ENCODE data around the gene SPATA16.
"Not testable (repeated sequence)": the region's sequence is repeated elsewhere in the genome, so short reads cannot be mapped to it uniquely, and the experiment has no call there.

SPATA16 gene, protein sequence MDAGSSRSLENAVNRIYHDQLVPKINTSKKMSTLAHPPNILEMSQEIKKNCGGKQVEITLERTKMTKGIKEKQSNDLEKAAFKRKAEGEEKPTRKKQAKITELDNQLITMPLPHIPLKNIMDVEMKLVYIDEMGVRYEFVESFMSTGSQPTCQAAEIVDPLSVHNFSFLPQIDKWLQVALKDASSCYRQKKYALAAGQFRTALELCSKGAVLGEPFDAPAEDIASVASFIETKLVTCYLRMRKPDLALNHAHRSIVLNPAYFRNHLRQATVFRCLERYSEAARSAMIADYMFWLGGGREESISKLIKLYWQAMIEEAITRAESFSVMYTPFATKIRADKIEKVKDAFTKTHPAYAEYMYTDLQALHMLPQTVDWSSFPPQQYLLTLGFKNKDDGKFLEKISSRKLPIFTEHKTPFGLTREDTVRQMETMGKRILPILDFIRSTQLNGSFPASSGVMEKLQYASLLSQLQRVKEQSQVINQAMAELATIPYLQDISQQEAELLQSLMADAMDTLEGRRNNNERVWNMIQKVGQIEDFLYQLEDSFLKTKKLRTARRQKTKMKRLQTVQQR

DNA sequence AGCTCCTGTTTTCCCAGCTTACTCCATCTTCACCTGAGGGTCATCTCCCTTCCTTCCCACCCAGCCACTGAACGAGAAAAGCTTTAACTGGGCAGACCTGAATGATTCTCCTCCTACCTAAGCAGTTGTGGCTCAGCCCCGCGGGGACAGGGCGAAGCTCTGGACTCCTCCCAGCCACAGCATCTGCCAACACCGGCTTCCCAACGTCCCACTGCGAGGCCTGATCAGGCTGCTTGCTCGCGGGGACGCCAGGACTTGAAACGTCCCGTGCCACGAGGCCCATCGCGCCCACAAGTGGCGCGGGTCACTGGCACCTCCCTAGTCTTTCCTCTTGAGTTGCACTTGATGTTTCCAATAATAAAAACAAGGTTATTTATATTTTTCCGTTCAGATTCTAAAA, at the start of gene SPATA16:
Gene SPATA16 (minus strand): TSS at position 250 of the 400 bp plus-strand sequence. CDS start 23,504 bp downstream, outside the sequence.
- no peak for DNase-seq

DNA sequence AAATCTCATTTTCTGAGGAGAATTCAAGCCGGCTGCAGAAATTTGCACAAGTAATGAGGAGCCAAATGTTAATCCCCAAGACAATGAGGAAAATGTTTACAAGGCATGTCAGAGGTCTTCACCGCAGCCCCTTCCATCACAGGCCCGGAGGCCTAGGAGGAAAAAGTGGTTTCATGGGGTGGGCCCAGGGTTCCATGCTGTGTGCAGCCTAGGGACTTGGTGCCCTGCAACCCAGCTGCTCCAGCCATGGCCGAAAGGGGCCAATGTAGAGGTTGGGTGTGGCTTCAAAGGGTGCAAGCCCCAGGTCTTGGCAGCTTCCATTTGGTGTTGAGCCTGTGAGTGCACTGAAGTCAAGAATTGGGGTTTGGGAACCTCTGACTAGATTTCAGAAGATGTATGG, 42.0 kb upstream of the SPATA16 start:
- not testable (repeated sequence) for DNase-seq

DNA sequence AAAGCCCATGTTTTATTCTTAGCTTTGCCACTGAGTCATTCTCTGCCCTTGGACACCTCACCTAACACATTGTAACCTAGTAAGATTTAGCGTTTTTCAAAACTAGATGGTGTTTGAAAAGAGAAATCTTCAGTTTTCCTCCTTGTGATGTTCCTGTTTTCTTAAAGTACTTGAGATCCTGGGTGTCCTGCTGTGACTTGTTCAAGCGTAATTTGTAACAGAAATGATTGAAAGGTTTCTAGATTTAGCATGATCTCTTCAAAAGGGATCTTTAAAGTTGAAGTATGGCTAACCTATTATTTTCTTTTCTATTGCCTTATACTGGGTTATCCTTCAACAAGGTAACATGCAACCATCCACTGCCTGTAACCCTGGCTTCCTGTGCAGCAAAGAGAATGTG, 32.6 kb upstream of the SPATA16 start:
- DNase-seq: no peak

DNA sequence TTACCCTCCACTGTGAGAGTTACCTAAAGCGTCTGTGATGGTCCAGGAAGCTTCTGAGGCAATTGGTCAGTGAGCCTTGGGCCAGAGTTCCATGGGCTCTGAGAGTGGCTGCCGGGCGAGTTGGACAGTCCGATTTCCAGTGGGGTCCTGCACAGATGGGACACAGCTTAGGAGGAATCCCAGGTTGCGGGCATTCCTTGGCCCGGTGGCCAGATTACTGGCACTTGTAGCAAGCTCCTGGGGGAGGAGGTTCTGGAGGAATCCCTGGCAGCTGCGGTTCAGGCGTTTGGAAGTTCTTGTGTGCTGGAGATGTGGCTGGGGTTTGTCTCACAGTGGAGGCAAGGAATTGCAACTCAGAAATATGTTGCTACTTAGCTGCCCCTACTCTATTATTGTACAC, 18.1 kb upstream of the SPATA16 start:
- DNase-seq: not testable (repeated sequence)

DNA sequence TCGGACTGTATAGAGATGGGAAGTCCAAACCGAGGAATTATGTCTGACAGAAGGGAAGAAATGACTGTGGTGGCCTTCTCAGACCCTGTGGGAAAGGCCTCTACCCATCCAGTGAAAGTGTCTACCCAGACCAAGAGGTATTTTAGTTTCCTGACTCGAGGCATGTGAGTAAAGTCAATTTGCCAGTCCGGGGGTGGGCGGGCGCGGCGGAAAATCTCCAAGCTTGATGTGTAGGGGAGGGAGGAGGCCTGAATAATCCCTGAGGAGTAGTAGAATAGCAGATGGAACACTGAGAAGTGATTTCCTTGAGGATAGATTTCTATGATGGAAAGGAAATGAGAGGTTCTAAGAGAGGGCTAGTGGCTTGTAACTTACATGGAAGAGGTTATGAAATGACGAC, 15.5 kb upstream of the SPATA16 start:
- DNase-seq: not testable (repeated sequence)

DNA sequence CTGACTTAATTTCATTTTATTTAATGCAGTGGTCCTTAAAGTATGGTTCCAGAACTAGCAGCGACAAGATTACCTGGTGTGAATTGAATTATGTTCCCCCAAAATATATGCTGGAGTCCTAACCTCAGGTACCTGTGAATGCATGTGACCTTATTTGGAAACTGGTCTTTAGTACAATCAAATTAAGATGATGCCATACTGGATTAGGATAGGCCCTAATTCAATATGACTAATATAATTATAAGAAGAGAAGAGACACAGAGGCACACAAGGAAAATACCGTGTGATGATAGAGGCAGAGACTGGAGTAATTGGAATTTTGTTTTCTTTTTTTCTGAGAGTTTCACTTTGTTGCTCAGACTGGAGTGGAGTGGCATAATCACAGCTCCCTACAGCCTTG, 12.6 kb upstream of the SPATA16 start:
- no peak for DNase-seq

DNA sequence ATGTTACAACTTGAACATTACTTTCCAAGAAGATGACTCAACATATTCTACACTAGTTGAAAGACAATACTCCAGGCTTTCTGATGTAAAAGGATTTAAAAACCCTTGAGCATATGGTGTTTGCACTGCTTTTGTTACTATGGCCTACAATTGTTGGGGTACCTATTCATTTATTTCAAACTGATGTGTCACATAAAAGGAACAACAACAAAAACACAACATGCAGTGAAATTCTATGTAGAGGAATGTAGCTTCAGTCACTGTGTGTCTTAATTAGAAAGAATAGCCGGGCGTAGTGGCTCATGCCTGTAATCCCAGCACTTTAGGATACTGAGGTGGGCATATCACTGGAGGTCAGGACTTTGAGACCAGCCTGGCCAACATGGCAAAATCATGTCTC, 1.6 kb downstream of the SPATA16 start:
- no peak for DNase-seq

DNA sequence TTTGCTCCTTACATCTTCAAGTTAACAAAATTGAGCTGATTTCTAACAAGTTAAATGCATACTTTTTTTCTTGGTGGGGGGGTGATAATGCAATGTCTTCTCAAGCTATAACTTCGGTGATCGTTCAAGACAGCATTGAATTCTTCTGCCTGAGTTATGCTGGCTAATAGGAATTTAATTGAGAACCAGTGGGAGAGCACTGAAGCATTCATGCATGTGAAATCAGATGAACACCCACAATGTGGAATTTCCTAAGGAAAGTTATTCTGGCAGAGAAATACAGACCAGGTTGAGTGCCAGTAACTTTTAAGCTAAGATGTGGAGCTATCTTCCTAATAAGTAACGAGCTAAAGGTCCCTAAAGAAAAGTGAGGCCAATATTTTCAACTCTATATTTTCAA, 3.0 kb downstream of the SPATA16 start:
- no peak for DNase-seq

DNA sequence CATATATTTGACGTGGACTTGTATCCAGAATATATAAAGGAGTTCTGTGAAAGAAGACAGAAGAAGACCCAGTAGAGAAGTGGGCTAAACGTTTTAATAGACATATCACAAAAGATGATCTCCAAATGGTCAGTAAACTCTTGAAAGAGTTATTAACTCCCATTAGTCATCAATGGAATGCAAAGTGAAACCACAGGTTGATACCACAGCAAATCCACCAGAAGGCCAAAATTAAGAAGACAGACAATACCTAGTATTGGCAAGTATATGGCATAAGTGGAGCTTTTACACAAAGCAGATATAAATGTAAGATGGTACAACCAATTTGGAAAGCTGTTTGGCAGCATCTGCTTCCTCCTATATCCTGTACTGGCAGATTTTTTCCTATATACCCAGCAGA, 6.0 kb downstream of the SPATA16 start:
- DNase-seq: no peak

DNA sequence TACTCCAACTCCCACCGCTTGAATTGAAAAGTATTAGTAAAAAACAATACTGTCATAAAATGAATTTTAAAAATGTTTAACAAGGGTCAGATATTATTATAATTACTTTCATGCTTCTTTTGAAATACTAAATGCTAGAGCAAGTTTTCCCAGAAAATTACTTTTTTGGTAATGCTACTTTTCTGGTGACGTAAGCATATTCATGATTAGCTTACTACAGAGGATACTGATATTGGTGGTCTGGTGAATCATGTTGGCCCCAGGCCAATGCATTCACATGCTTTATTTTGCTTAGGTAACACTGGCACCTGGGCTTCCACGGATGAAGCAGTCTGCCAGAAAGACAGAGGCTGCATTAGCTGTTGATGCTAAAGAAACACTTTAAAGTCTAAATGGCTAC, 12.4 kb downstream of the SPATA16 start:
- DNase-seq: no peak

DNA sequence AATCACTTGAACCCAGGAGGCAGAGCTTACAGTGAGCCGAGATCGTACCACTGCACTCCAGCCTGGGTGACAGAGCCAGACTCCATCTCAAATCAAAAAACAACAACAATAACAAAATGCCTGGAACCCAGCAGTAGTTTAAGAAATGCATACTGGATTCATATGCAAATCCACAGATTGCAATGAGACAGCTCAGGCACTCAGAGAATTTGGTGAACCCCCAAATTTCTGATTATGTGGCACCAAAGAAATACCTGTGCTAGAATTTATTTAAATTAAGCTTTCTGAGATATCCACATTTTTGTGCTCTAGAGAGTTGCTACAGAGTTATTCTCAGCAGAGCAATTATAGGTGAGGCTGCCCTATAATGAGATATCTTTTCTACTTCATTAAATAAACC, 29.7 kb downstream of the SPATA16 start:
- no peak for DNase-seq

DNA sequence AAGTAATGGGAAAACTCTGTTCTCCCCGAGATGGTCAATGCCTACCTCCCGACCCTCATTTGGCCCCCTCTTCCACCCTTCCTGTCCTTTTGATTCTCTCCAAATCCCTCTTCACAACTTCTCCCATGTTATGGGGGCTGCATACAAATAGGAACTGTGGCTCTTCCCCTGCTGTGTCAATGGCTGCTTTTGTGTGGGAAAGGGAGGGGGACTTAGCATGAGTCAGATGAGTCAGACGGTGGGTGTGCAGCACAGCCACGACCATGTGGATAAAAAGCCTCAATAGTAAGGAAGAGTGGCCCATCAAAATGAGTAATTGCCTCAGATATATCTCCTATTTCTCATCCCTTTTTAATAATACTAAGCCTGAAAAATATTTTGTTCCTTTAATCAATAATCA, 31.9 kb downstream of the SPATA16 start:
- DNase-seq: no peak

DNA sequence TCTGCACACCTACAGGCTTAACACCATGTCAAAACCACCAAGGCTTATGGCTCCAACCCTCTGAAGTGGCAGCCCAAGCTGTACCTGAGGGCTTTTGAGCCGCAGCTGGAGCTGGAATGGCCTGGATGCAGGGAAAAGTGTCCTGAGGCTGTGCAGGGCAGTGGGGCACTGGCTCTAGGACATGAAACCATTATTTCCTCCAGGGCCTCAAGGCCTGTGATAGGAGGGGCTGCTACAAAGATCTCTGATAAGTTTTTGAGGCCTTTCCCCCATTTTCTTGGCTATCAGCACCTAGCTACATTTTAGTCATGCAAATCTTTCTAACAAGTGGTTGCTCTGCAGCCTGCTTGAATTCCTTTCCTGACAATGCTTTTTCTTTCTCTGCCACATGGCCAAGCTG, 37.6 kb downstream of the SPATA16 start:
- no peak for DNase-seq

DNA sequence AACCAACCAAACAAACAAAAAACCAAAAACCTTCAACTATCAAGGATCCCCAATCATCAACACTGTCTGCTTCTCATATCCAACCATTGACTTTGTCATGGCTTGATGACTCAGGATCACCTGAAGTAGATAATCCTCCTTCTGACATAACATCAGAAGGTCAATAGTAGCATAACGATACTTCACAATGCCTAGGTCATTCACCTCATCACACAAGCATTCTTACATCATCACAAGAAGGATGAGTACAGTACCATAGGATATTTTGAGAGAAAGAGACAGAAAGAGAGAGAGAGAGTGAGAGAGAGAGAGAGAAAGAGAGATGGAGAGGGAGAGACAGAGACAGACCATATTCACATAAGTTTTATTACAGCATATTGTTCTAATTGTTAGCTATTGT, 42.1 kb downstream of the SPATA16 start:
- no peak for DNase-seq

DNA sequence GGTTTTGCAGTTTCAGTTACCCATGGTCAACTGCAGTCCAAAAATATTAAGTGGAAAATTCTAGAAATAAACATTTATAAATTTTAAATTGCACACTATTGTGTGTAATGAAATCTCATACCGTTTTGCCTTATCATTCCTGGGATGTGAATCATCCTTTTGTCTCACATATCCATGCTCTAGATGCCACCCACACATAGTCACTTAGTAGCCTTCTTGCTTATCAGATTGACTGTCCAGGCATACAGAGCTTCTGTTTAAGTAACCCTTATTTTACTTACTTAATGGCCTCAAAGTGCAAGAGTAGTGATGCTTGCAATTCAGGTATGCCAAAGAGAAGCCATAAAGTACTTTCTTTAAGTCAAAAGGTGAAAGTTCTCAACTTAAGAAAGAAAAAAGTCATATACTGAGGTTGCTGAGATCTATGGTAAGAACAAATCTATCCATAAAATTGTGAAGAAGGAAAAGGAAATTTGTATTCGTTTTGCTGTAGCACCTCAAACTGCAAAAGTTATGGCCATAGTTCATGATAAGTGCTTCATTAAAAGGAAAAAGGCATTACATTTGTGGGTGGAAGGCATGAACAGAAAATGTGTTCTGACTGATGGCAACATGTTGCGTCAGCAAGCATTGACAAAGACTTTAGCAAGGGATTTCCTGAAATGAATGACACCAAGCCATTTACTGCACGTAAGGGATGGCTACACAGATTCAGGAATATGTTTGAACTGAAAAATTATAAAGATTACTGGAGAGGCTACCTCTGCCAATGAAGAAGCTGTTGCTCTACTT, 43.8 kb downstream of the SPATA16 start:
- no peak for DNase-seq

DNA sequence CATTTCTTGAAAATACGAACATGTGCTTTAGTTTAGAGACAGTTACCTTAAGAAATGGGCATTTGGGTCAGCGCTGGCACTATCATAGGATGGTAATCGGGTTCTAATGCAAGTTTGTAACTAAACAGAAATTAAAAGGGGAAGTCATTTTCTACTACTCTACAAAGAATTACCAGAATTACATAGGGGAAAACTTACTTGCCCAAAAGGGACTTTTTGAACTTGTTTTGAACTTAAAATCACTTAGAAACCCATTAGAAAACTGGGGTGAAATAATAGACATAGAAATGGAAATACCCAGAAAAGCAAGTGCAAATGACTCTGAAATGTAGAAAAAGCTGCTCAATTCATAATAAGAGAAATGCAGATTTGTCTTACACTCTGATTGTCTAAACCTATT, 44.9 kb downstream of the SPATA16 start:
- DNase-seq: no peak

DNA sequence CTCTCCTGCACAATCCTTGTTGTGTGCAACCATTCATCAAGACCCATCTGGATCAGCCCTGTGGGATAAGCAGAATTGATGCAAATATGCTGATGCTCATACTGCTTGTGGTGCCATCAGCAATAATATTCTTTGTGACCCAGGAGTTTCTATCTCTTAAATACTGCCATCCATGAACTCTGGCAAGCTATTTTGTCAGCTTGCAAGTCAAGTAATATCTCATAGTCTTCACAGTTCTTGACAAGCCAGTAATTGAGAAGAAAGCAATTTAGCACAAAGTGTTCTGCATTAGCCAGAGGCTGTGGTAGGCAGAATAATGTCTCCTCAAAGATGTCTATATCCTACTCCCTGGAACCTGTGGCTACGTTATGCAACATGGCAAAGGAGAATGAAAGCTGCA, 49.0 kb downstream of the SPATA16 start:
- no peak for DNase-seq

DNA sequence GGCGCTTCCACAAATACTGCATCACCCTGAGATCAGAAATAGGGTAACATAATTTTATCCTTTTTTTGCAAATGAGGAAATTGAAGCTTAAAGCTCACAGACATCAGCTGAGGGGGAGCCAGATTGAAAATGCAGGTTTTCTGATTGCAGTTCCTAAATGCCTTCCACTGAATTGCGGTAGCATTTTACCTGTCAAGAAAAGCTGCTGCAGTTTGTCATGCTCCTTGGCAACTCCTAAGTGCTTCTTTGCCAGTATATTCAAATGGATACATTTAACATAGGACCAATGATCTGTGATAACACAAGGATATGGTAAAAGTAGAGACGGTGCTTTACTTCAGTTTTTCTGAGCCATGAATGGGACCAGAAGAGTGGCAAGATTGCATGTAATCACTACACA, 50.5 kb downstream of the SPATA16 start:
- no peak for DNase-seq

DNA sequence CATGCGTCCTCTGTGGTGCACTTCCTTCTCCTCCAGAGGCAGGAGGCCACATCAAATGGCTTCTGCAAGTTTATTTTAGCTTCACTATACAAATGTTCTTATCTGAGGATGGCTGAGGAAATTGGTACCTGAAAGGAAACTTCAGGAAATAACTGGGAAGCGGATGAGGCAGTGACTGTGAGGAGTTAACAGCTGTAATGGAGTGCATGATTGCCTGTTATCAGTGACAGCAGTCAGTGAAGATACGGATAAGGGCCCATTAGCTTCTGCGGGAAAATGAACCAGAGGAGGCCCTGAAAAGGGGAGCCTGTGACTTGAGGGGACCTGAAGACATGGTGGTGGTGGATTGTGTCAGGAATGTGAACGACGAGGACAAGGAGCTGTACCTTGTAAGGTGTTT, 51.8 kb downstream of the SPATA16 start:
- DNase-seq: no peak

DNA sequence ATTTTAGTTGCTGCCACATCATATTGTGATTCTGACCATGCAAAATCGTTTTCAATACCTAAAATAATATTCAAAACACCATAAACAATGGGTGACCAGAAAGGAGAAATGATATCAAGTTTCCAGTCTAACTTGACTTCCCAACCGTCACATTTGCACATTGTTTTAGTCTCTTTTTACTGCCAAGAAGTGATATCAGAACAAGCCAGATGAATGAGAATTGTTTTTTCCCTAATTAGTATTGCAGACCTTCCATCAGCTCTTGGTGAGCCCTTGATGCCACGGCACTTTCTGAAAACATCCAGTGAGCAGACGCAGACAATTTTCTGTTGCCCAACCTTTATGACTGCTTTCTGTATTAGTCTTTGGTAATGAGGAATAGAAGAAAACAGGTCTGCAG, 62.5 kb downstream of the SPATA16 start:
- no peak for DNase-seq

DNA sequence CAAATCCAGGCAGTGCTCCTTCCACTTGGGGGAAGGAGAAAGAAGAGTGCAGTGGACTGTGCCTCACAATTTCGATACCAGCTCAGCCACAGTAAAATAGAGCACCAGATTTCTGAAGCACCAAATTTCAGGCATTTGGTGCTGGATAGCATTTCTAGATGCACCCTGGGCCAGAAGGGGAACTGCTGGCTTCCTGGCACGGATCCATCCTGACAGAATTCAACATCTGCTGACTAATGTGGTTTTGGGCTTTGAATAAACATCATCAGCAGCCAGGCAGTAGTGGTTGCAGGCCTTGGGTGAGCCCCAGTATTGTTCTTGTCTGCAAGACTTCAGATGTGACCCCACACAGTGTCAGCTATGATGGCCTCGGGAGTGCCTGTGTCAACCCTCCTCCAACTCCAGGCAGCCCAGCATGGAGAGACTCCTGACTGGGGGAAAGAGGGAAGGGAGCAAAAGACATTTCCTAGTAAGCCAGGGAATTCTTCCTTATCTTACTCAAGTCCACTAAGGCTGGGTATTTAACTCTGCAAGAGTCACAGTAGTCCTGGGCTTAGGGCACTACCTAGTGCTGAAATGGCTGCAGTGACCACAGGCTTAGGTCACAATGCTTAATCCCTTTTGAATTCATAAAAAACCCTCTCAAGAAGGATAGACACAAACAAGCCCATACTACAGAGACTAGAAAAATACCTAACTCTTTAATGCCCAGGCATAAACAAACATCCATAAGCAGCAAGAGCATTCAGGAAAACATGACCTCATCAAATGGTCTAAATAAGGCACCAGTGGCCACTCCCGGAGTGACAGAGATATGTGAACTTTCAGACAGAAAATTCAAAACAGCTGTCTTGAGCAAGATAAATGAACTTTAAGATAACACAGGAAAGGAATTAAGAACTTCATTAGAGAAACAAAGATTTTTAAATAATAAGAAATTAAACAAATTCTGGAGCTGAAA, 74.7 kb downstream of the SPATA16 start:
- no peak for DNase-seq

DNA sequence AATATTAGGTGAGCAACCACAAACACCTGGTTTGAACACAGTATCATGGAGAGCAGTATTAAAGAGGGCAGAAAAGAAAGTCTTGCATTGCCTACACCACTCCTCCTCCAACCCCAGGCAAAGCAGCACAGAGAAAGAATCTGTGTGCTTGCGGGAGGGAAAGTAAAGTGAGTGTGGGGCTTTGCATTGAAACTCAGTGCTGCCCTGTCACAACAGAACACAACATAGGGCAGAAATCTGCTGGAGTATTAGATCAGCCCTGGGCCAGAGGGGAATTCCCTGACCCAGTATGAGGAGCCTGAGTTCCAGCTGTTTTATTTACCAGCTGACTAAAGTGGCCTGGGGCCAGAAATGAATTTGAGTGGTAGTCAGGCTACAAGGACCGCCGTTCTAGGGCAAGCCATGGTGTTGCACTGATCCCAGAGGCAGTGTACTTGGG, 75.5 kb downstream of the SPATA16 start:
- no peak for DNase-seq

DNA sequence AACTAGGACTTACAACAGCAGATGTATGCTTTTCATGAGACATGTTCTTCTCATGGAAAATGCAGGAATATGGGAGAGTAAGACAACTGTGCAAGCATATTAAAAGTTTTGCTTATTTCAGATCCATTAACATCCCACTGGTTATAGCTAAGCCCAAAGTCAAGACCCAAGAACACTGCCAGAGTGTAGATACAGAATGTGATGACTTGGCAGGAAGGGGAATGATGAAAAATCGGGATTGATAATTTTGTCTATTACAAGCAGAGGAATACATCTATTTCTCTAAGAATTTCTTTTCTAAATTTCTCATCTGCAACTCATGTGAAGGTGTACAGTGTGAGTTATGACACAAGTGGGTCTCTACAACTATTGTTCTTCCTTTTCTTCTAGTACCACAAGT, 76.4 kb downstream of the SPATA16 start:
- DNase-seq: no peak

Data from SHP77 (cell line).